ENCODE data around the gene FAM199X. TPM values are rescaled to one million over a fixed set of nuclear protein-coding genes. Genes with fewer than 3 reads are reported as not detected.
"Not testable (repeated sequence)": the region's sequence is repeated elsewhere in the genome, so short reads cannot be mapped to it uniquely, and the experiment has no call there.

The FAM199X gene
- total RNA-seq, 1 donor from 2014 or later = 9.0 TPM

GRCh38 chrX:104173841-104174240 is 7.6 kb downstream of the FAM199X start:
- intact Hi-C loops (cut with DNase I) = no loop called here
- ATAC-seq (ENCODE audit: poor library complexity) (no peak), DNase-seq (no peak)

- intact Hi-C loops (cut with DNase I) = no loop called here
- no peak for DNase-seq
- no peak for ATAC-seq (ENCODE audit: poor library complexity)
Measured at GRCh38 chrX:104183685-104184084, 17.4 kb downstream of the FAM199X start.

GRCh38 chrX:104187931-104188330 is 21.7 kb downstream of the FAM199X start:
- ATAC-seq (ENCODE audit: poor library complexity) (peak; percentile 43), DNase-seq (no peak)
- intact Hi-C loops (cut with DNase I) = no loop called here

- intact Hi-C loops (cut with DNase I) = no loop called here
- ATAC-seq (ENCODE audit: poor library complexity) = no peak
- DNase-seq = no peak
Measured at GRCh38 chrX:104189837-104190236, 23.6 kb downstream of the FAM199X start.

GRCh38 chrX:104193485-104193884 is 27.2 kb downstream of the FAM199X start:
- ATAC-seq (ENCODE audit: poor library complexity) = no peak
- DNase-seq = no peak
- intact Hi-C loops (cut with DNase I) = no loop called here

GRCh38 chrX:104195013-104195412 is 28.8 kb downstream of the FAM199X start:
- ATAC-seq (ENCODE audit: poor library complexity) (no peak), DNase-seq (no peak)
- intact Hi-C loops (cut with DNase I) = no loop called here

- ATAC-seq (ENCODE audit: poor library complexity) (no peak), DNase-seq (no peak)
- intact Hi-C loops (cut with DNase I) = no loop called here
Measured at GRCh38 chrX:104195489-104196084, 29.3 kb downstream of the FAM199X start.

GRCh38 chrX:104205548-104205947 is 39.3 kb downstream of the FAM199X start:
- ATAC-seq (ENCODE audit: poor library complexity) = no peak
- intact Hi-C loops (cut with DNase I) = no loop called here

GRCh38 chrX:104211187-104211586 is 44.9 kb downstream of the FAM199X start:
- DNase-seq (no peak), ATAC-seq (ENCODE audit: poor library complexity) (no peak)
- intact Hi-C loops (cut with DNase I) = no loop called here

More at GRCh38 chrX:104205548-104205947, 39.3 kb downstream of the FAM199X start:
- no peak for DNase-seq

- DNase-seq; intact Hi-C loops (cut with DNase I); ATAC-seq (ENCODE audit: poor library complexity): not testable (repeated sequence)
Measured at GRCh38 chrX:104230060-104230459, 63.8 kb downstream of the FAM199X start.

Other genes with a start within 250 kb of the FAM199X start
- 0.43 TPM for gene TMSB15B, start 203.8 kb upstream of the FAM199X start, total RNA-seq
- not detected for gene H2BW1, start 152.7 kb upstream of the FAM199X start, total RNA-seq
- gene H2BW2, start 126.5 kb upstream of the FAM199X start, total RNA-seq = not detected
- 0.48 TPM for gene TMSB15C, start 90.2 kb upstream of the FAM199X start, total RNA-seq
- 0.65 TPM for gene ZCCHC18, start 53.9 kb upstream of the FAM199X start, total RNA-seq
- 11.9 TPM for gene SLC25A53, start 9.4 kb upstream of the FAM199X start, total RNA-seq
- not detected for gene ESX1, start 88.5 kb downstream of the FAM199X start, total RNA-seq

All from Right ventricle myocardium superior (tissue), 1 donor.